Testis (tissue), 3 donors: ENCODE measurements around the gene MAN1A2. TPM values are rescaled to one million over a fixed set of nuclear protein-coding genes. Genes with fewer than 3 reads are reported as not detected.
A peak's percentile ranks its signal among the peaks of the same experiment; 100 is the strongest.

Experiments
- DNase-seq: peaks from one replicate; pipeline ENCODE4 v3.0.0-alpha.2; 2019
- H3K27ac ChIP-seq, 2 donors: fragments of 200-600 bp; sonication (generic); one replicate each; pipeline ENCODE4 v1.5.1; 2019
- H3K27me3 ChIP-seq: fragments of 200-600 bp; sonication (generic); one replicate; pipeline ENCODE4 v1.5.1; 2019
- H3K36me3 ChIP-seq: fragments of 200-600 bp; sonication (generic); one replicate; pipeline ENCODE4 v1.5.1; 2017; ENCODE audit warnings: low read depth; ENCODE audit errors: missing control alignments
- H3K4me1 ChIP-seq: fragments of 200-600 bp; sonication (generic); one replicate; pipeline ENCODE4 v1.5.1; 2019
- H3K4me3 ChIP-seq, 2 donors: fragments of 200-600 bp; sonication (generic); one replicate each; pipeline ENCODE4 v1.5.1; 2017 to 2019
- H3K9me3 ChIP-seq: fragments of 200-600 bp; sonication (generic); one replicate; pipeline ENCODE4 v1.5.1; 2017
- CTCF ChIP-seq, 3 experiments: fragments of 450-650 bp in 2 of 3; fragments of 200-600 bp in 1 of 3; sonication (generic) in 1 of 3; IDR thresholded peaks; one replicate each; pipeline ENCODE4 v1.5.1; 2016 to 2019; ENCODE audit warnings: antibody characterized with exemption in 3 of 3, mild to moderate bottlenecking in 2 of 3, moderate library complexity in 1 of 3
- POLR2A ChIP-seq: fragments of 450-650 bp; IDR thresholded peaks from one replicate; pipeline ENCODE4 v1.6.1; 2017; ENCODE audit warnings: antibody characterized with exemption, mild to moderate bottlenecking, moderate library complexity
- WGBS, 2 donors: methylation state at CpG; one replicate each; pipeline ENCODE4 v1.1.5; 2018; 5-methylcytosine and 5-hydroxymethylcytosine counted together
- intact Hi-C: fragments of 100-400 bp; cut with DNase I; formaldehyde crosslinking; loops from one replicate; pipeline ENCODE4 v1.15.1; 2023; ENCODE audit warnings: low total_unique reads
- polyA plus RNA-seq: library from polyadenylated mRNA; stranded (reverse); fragments of 350-450 nt; fragmentation: Illumina TruSeq; extraction: RNeasy Lipid Tissue Mini Kit (QIAGEN cat#74804); gene quantifications from one replicate; pipeline ENCODE4 v1.2.3, GENCODE V29; 2014; ENCODE audit warnings: low read depth, low replicate concordance; ENCODE audit not compliant: insufficient read depth
- total RNA-seq, 2 donors: library from RNA; depleted of rRNA; stranded (reverse); fragments of >200 nt; gene quantifications; one replicate each; pipeline ENCODE4 v1.2.3, GENCODE V29; 2016

Gene MAN1A2
- total and polyA plus RNA-seq, 3 donors from 2014 or later: 15.0 to 69.5 (median 64.3) TPM

DNA sequence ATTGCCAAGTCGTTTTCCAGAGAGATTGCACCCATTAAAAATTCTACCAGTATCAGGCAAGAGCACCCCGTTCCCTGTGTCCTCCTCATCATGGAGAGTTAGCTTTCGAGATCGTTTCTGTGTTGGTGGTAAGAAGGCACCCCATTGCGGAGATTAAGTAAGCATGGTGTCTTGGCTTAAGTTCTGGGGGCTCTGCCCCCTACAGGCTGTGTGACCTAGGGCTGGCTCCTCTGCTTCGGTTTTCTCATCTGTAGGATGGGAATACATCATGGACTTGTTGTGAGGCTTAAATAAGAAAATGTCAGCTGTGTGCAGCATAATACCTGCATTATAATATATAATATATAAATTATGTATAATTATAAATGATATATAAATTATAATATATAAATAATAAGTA, 201.8 kb downstream of the MAN1A2 start:
- no peak for TF ChIP-seq CTCF (IDR thresholded peaks at IDR 0.05)
- TF ChIP-seq POLR2A: no peak
- intact Hi-C loops: no loop called here
- WGBS, 2 donors: 91 to 93% methylated on average over 6 of the region's 6 CpGs
- no peak overlapping the region for H3K4me3 ChIP-seq
- H3K27me3 ChIP-seq: no peaks in the 10 kb centered on the region
- H3K36me3 ChIP-seq: no peaks in the 10 kb centered on the region
- H3K9me3 ChIP-seq: no peaks in the 10 kb centered on the region
- DNase-seq: no peak
- no peak overlapping the region for H3K27ac ChIP-seq
- H3K4me1 ChIP-seq: peaks cover 4% of the 10 kb centered on the region

- Histone ChIP-seq H3K4me1 (peaks cover 4% of the 10 kb centered on the region), H3K36me3 (no peaks in the 10 kb centered on the region), H3K27me3 (no peaks in the 10 kb centered on the region), H3K9me3 (no peaks in the 10 kb centered on the region), H3K4me3 (no peak overlapping the region), H3K27ac (no peak overlapping the region)
- no peak for TF ChIP-seq POLR2A
- intact Hi-C loops: no loop called here
- whole genome bisulfite sequencing, 2 donors: 34 to 54% methylated on average over 3 of the region's 3 CpGs
- no peak for DNase-seq
These were observed 202.6 kb downstream of the MAN1A2 start for GRCh38 chr1:117569856-117570255.

GRCh38 chr1:117570988-117571409, 203.8 kb downstream of the MAN1A2 start:
- no peaks in the 10 kb centered on the region for H3K36me3 ChIP-seq
- TF ChIP-seq POLR2A (no peak), CTCF (IDR thresholded peaks at IDR 0.05) (no peak)
- no peaks in the 10 kb centered on the region for H3K27me3 ChIP-seq
- H3K27ac ChIP-seq: no peak overlapping the region
- H3K4me3 ChIP-seq: no peak overlapping the region
- no peak for DNase-seq
- H3K4me1 ChIP-seq: peaks cover 4% of the 10 kb centered on the region
- WGBS, 2 donors: 79 to 92% methylated on average over 8 of the region's 8 CpGs
- H3K9me3 ChIP-seq: no peaks in the 10 kb centered on the region
- intact Hi-C loops: no loop called here

DNA sequence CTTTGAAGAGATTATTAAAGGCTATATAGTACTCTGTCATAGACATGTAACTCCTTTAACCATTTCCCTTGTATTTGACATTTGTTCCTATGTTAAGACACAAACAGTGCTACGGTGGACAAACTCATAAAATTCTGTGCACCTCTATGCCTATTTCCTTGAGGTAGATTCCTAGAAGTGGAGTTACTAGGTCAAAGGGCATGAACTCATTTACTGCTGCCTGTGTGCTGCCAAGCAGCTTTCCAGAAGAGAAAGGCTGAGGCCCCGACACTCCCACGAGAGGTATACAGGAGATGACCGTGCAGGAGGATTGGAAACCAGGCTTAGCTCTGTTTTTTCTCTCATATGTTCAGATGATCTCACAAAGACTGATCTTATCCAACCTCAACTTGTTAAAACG, 204.2 kb downstream of the MAN1A2 start:
- Histone ChIP-seq H3K27me3 (no peaks in the 10 kb centered on the region), H3K9me3 (no peaks in the 10 kb centered on the region), H3K36me3 (no peaks in the 10 kb centered on the region), H3K27ac (no peak overlapping the region), H3K4me1 (peaks cover 4% of the 10 kb centered on the region), H3K4me3 (no peak overlapping the region)
- 84% methylated on average over 5 of the region's 5 CpGs for WGBS, 2 donors
- DNase-seq: no peak
- no peak for TF ChIP-seq POLR2A
- intact Hi-C loops: no loop called here

DNA sequence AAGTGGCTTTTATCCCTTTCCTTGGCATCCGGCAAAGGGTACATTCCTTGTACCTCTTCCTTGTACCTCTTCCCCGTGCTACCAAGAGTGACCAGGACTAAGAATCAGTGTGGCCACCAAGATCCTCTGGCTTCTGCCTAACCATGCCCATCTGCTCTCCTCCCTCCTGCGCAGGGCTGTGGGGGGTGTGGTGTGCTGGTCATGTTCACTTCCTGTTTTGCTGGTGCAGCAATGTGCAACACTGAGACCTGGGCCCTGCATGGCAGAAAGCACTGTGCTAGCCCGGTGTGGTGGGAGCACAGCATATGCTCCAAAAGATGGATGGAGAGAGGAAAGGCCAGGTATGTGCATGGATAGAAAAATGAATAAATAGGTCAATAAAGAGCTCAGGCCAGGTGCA, 205.3 kb downstream of the MAN1A2 start:
- intact Hi-C loops: no loop called here
- DNase-seq: no peak
- WGBS, 2 donors: 69 to 72% methylated on average over 4 of the region's 4 CpGs
- Histone ChIP-seq H3K4me1 (peaks cover 4% of the 10 kb centered on the region), H3K36me3 (no peaks in the 10 kb centered on the region), H3K27me3 (no peaks in the 10 kb centered on the region), H3K9me3 (no peaks in the 10 kb centered on the region), H3K4me3 (no peak overlapping the region), H3K27ac (no peak overlapping the region)
- TF ChIP-seq POLR2A (no peak), CTCF (IDR thresholded peaks at IDR 0.05) (no peak)

GRCh38 chr1:117573386-117574023, 206.3 kb downstream of the MAN1A2 start:
- no peaks in the 10 kb centered on the region for H3K27me3 ChIP-seq
- WGBS, 2 donors: 40 to 74% methylated on average over 8 to 10 of the region's 10 CpGs
- TF ChIP-seq CTCF (IDR thresholded peaks at IDR 0.05) (no peak), POLR2A (no peak)
- intact Hi-C loops: no loop called here
- no peak overlapping the region for H3K4me3 ChIP-seq
- H3K36me3 ChIP-seq: no peaks in the 10 kb centered on the region
- H3K4me1 ChIP-seq: peaks cover 4% of the 10 kb centered on the region
- H3K27ac ChIP-seq: no peak overlapping the region
- DNase-seq: peak; percentile 35
- no peaks in the 10 kb centered on the region for H3K9me3 ChIP-seq
